ENCODE data around the gene HSH2D. TPM values are rescaled to one million over a fixed set of nuclear protein-coding genes. Genes with fewer than 3 reads are reported as not detected.

HSH2D gene
- total RNA-seq, 1 donor from 2014 or later = not detected

DNA sequence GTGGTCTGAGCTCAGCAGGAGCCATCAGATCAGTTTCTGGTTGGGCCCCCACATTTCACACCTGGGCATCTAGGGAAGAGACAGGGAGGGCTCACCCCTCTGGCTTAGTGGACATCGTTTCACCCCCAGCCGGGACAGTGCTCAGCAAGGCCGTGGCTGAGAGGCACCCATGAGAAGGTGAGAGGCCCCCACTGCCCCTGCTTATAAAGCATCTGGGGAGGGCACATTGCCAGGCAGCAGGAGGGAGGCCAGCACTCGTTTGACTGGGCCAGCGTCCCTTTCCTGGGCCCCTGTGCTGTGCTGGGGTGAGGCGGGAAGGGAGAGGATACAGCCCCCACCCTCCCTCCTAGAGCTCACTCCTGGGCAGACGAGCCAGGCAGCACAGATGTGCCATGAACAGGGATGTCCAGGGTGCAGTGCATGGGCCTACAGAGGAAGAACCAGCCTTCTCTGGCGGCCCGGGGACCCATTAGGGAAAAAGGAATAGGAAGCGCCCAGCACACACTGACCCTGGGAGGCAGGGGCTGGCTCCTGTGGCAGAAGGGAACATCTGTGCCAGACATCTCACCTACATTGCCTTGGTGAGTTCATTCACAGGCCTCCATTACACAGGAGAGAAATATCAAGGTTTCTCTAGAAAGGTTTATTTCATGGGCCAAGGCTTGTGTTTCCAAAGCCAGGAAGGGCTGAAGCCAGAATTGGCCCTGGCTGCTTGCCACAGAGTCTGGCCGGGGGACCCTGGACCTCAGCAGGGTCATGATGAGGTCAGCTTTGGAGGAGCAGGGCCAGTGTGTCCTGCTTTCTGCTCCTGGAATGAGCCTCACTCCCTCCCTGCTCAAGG is 61.9 kb downstream of the HSH2D start:
- H3K27me3 Mint-ChIP-seq (ENCODE audit: insufficient read depth, low read depth) = no peaks in the 10 kb centered on the region
- H3K79me2 ChIP-seq (ENCODE audit: low read depth) = peaks cover 5% of the 10 kb centered on the region
- H4K20me1 ChIP-seq (ENCODE audit: low read depth) = peaks cover 4% of the 10 kb centered on the region
- H2AFZ ChIP-seq (replicated peaks) = no peak overlapping the region
- H3K4me3 Mint-ChIP-seq = no peak overlapping the region
- no peak overlapping the region for H3K27ac Mint-ChIP-seq
- no peak for DNase-seq (ENCODE audit: low spot score)
- H3K27me3 ChIP-seq = no peaks in the 10 kb centered on the region
- no peaks in the 10 kb centered on the region for H3K9me3 ChIP-seq (ENCODE audit: low read depth)
- peaks cover 37% of the 10 kb centered on the region for H3K36me3 Mint-ChIP-seq
- H3F3A ChIP-seq (ENCODE audit: low read depth) = no peaks in the 10 kb centered on the region
- no peak overlapping the region for H3K9ac ChIP-seq
- H3K36me3 ChIP-seq = no peaks in the 10 kb centered on the region
- H3K9me3 Mint-ChIP-seq = no peaks in the 10 kb centered on the region
- no peaks in the 10 kb centered on the region for H3K4me1 Mint-ChIP-seq
- H3K4me1 ChIP-seq = no peaks in the 10 kb centered on the region
- TF ChIP-seq, protein P1, sequence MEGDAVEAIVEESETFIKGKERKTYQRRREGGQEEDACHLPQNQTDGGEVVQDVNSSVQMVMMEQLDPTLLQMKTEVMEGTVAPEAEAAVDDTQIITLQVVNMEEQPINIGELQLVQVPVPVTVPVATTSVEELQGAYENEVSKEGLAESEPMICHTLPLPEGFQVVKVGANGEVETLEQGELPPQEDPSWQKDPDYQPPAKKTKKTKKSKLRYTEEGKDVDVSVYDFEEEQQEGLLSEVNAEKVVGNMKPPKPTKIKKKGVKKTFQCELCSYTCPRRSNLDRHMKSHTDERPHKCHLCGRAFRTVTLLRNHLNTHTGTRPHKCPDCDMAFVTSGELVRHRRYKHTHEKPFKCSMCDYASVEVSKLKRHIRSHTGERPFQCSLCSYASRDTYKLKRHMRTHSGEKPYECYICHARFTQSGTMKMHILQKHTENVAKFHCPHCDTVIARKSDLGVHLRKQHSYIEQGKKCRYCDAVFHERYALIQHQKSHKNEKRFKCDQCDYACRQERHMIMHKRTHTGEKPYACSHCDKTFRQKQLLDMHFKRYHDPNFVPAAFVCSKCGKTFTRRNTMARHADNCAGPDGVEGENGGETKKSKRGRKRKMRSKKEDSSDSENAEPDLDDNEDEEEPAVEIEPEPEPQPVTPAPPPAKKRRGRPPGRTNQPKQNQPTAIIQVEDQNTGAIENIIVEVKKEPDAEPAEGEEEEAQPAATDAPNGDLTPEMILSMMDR (IDR thresholded peaks at IDR 0.05) = no peak
- TF ChIP-seq EZH2phosphoT487 (IDR thresholded peaks at IDR 0.05) (no peak), EZH2 (IDR thresholded peaks at IDR 0.05) (no peak)
- no peak overlapping the region for H3K4me2 ChIP-seq
- H3K27ac ChIP-seq = no peak overlapping the region
- no peak overlapping the region for H3K4me3 ChIP-seq

- Mint-ChIP-seq H3K36me3 (peaks cover 38% of the 10 kb centered on the region), H3K27me3 (ENCODE audit: insufficient read depth, low read depth) (no peaks in the 10 kb centered on the region), H3K4me1 (no peaks in the 10 kb centered on the region), H3K9me3 (peaks cover 3% of the 10 kb centered on the region), H3K4me3 (peak overlapping the region; percentile 58), H3K27ac (no peak overlapping the region)
- no peak overlapping the region for H3K27ac ChIP-seq
- no peaks in the 10 kb centered on the region for H3F3A ChIP-seq (ENCODE audit: low read depth)
- H3K4me1 ChIP-seq = no peaks in the 10 kb centered on the region
- H3K27me3 ChIP-seq = no peaks in the 10 kb centered on the region
- TF ChIP-seq, protein P1 (IDR thresholded peaks at IDR 0.05) = no peak
- TF ChIP-seq EZH2phosphoT487 (IDR thresholded peaks at IDR 0.05) (no peak), EZH2 (IDR thresholded peaks at IDR 0.05) (no peak)
- no peak overlapping the region for H2AFZ ChIP-seq (replicated peaks)
- H3K79me2 ChIP-seq (ENCODE audit: low read depth) = no peaks in the 10 kb centered on the region
- H4K20me1 ChIP-seq (ENCODE audit: low read depth) = peaks cover 4% of the 10 kb centered on the region
- H3K4me2 ChIP-seq = no peak overlapping the region
- no peak for DNase-seq (ENCODE audit: low spot score)
- H3K4me3 ChIP-seq = no peak overlapping the region
- H3K9me3 ChIP-seq (ENCODE audit: low read depth) = no peaks in the 10 kb centered on the region
- H3K36me3 ChIP-seq = no peaks in the 10 kb centered on the region
- no peak overlapping the region for H3K9ac ChIP-seq
Observed at GRCh38 chr19:16206046-16206605, 62.6 kb downstream of the HSH2D start.

- no peak overlapping the region for H3K4me3 ChIP-seq
- no peaks in the 10 kb centered on the region for H3K27me3 Mint-ChIP-seq (ENCODE audit: insufficient read depth, low read depth)
- no peak overlapping the region for H3K27ac ChIP-seq
- H3K4me1 ChIP-seq = no peaks in the 10 kb centered on the region
- no peaks in the 10 kb centered on the region for H3K79me2 ChIP-seq (ENCODE audit: low read depth)
- no peaks in the 10 kb centered on the region for H3K9me3 ChIP-seq (ENCODE audit: low read depth)
- H3K27ac Mint-ChIP-seq = no peak overlapping the region
- H3K36me3 Mint-ChIP-seq = peaks cover 40% of the 10 kb centered on the region
- H3K36me3 ChIP-seq = no peaks in the 10 kb centered on the region
- no peak overlapping the region for H3K4me3 Mint-ChIP-seq
- H3F3A ChIP-seq (ENCODE audit: low read depth) = no peaks in the 10 kb centered on the region
- no peak for DNase-seq (ENCODE audit: low spot score)
- H2AFZ ChIP-seq (replicated peaks) = no peak overlapping the region
- H3K9ac ChIP-seq = no peak overlapping the region
- TF ChIP-seq EZH2phosphoT487 (IDR thresholded peaks at IDR 0.05) (no peak), EZH2 (IDR thresholded peaks at IDR 0.05) (no peak)
- TF ChIP-seq, protein P1 (IDR thresholded peaks at IDR 0.05) = no peak
- H3K4me1 Mint-ChIP-seq = no peaks in the 10 kb centered on the region
- no peaks in the 10 kb centered on the region for H3K27me3 ChIP-seq
- no peak overlapping the region for H3K4me2 ChIP-seq
- peaks cover 3% of the 10 kb centered on the region for H3K9me3 Mint-ChIP-seq
- peaks cover 2% of the 10 kb centered on the region for H4K20me1 ChIP-seq (ENCODE audit: low read depth)
Observed at GRCh38 chr19:16206637-16207036, 63.2 kb downstream of the HSH2D start.

All from neural progenitor cell (in vitro differentiated cells).